Activated CD8-positive, alpha-beta T cell treated with anti-CD3 and anti-CD28 coated beads for 36 hours (primary cell): ENCODE results near the gene PPT2. TPM values are rescaled to one million over a fixed set of nuclear protein-coding genes. Genes with fewer than 3 reads are reported as not detected.

Source experiments
- ATAC-seq: fragments of 200-7000 bp; cut with Tn5 transposase; one replicate; pipeline ENCODE4 v1.10.0; 2021; ENCODE audit warnings: mild to moderate bottlenecking, moderate library complexity
- CTCF ChIA-PET: fragments of 350-600 bp; sonication (Branson Sonifier 250); formaldehyde crosslinking; loops from one replicate; lab custom pipeline; 2021; ENCODE audit warnings: antibody characterized with exemption; lab: Charles Lee
- POLR2A ChIA-PET: fragments of 350-600 bp; sonication (Branson Sonifier 250); formaldehyde crosslinking; loops from one replicate; lab custom pipeline; 2021; ENCODE audit warnings: antibody characterized with exemption; lab: Charles Lee
- DNase-seq: peaks from one replicate; pipeline ENCODE4 v3.0.0-alpha.2; 2020
- H3K27ac Mint-ChIP-seq: one replicate; pipeline ENCODE4 v1.8.0; 2021; ENCODE audit warnings: mild to moderate bottlenecking, mixed read lengths
- H3K27me3 Mint-ChIP-seq: one replicate; pipeline ENCODE4 v1.8.0; 2021; ENCODE audit warnings: mixed read lengths
- H3K36me3 Mint-ChIP-seq: one replicate; pipeline ENCODE4 v1.8.0; 2021; ENCODE audit warnings: low read depth, mixed read lengths
- H3K4me1 Mint-ChIP-seq: one replicate; pipeline ENCODE4 v1.8.0; 2021; ENCODE audit warnings: low read depth, mixed read lengths
- H3K4me3 Mint-ChIP-seq: one replicate; pipeline ENCODE4 v1.8.0; 2021; ENCODE audit warnings: mild to moderate bottlenecking, moderate library complexity, mixed read lengths
- H3K9me3 Mint-ChIP-seq: one replicate; pipeline ENCODE4 v1.8.0; 2021; ENCODE audit warnings: mixed read lengths
- CTCF ChIP-seq: fragments of 200-600 bp; IDR thresholded peaks from one replicate; pipeline ENCODE4 v1.8.0; 2022; ENCODE audit warnings: antibody characterized with exemption, mild to moderate bottlenecking
- intact Hi-C: fragments of 100-400 bp; cut with micrococcal nuclease; formaldehyde crosslinking; loops from one replicate; pipeline ENCODE4 v1.10.0; 2022
- total RNA-seq, 2 experiments: library from RNA; stranded (reverse); gene quantifications; one replicate each; pipeline ENCODE4 v1.2.3, GENCODE V29; 2021

PPT2 gene
- total RNA-seq, 2 experiments from 2014 or later = 14.4 to 21.7 TPM

GRCh38 chr6:32111424-32112066, 42.4 kb upstream of the PPT2 start:
- intact Hi-C loops = no loop called here
- DNase-seq = no peak
- CTCF ChIA-PET = interaction anchor here (5.0 kb wide), 1 partner anchor 7 kb away, joined by 25 read pairs; no protein-coding TSS in a partner anchor
- peaks cover 4% of the 10 kb centered on the region for H3K36me3 Mint-ChIP-seq
- H3K27ac Mint-ChIP-seq = no peak overlapping the region
- H3K4me1 Mint-ChIP-seq = peaks cover 17% of the 10 kb centered on the region
- H3K4me3 Mint-ChIP-seq = no peak overlapping the region
- peaks cover 4% of the 10 kb centered on the region for H3K27me3 Mint-ChIP-seq
- no peaks in the 10 kb centered on the region for H3K9me3 Mint-ChIP-seq
- no peak for ATAC-seq
- POLR2A ChIA-PET = interaction anchor here (1.6 kb wide), 1 partner anchor 17 kb away, joined by 7 read pairs; no protein-coding TSS in a partner anchor
- no peak for TF ChIP-seq CTCF

- peaks cover 4% of the 10 kb centered on the region for H3K27me3 Mint-ChIP-seq
- no peaks in the 10 kb centered on the region for H3K9me3 Mint-ChIP-seq
- no peak for DNase-seq
- peaks cover 4% of the 10 kb centered on the region for H3K36me3 Mint-ChIP-seq
- no peak for TF ChIP-seq CTCF
- ChIA-PET CTCF (no interaction called here), POLR2A (no interaction called here)
- H3K4me1 Mint-ChIP-seq = peaks cover 17% of the 10 kb centered on the region
- intact Hi-C loops = no loop called here
- ATAC-seq = no peak
- H3K4me3 Mint-ChIP-seq = no peak overlapping the region
- no peak overlapping the region for H3K27ac Mint-ChIP-seq
These were observed 41.4 kb upstream of the PPT2 start for GRCh38 chr6:32112431-32112980.

- Mint-ChIP-seq H3K4me1 (peaks cover 9% of the 10 kb centered on the region), H3K36me3 (peaks cover 10% of the 10 kb centered on the region), H3K9me3 (no peaks in the 10 kb centered on the region), H3K4me3 (no peak overlapping the region), H3K27me3 (no peaks in the 10 kb centered on the region), H3K27ac (peak overlapping the region; percentile 12)
- no peak for TF ChIP-seq CTCF
- intact Hi-C loops = no loop called here
- POLR2A ChIA-PET = interaction anchor here (0.6 to 1.4 kb wide), 2 partner anchors 15 to 236 kb away, joined by 3 to 4 read pairs; partner anchors contain the start of gene ATF6B
- DNase-seq (no peak), ATAC-seq (no peak)
- CTCF ChIA-PET = interaction anchor here (1.8 kb wide), 1 partner anchor 13 kb away, joined by 5 read pairs; no protein-coding TSS in a partner anchor
These were observed 40.3 kb upstream of the PPT2 start for GRCh38 chr6:32113386-32114352.

GRCh38 chr6:32114796-32115195, 39.1 kb upstream of the PPT2 start:
- ChIA-PET CTCF (interaction anchor here (1.8 kb wide), 1 partner anchor 12 kb away, joined by 5 read pairs; no protein-coding TSS in a partner anchor), POLR2A (interaction anchor here (1.4 kb wide), 1 partner anchor 14 kb away, joined by 4 read pairs; the partner anchor contains the start of gene ATF6B)
- H3K36me3 Mint-ChIP-seq = peaks cover 12% of the 10 kb centered on the region
- H3K27ac Mint-ChIP-seq = peak overlapping the region; percentile 31
- H3K27me3 Mint-ChIP-seq = no peaks in the 10 kb centered on the region
- no peak overlapping the region for H3K4me3 Mint-ChIP-seq
- no peak for DNase-seq
- peaks cover 6% of the 10 kb centered on the region for H3K4me1 Mint-ChIP-seq
- no peak for ATAC-seq
- TF ChIP-seq CTCF = no peak
- intact Hi-C loops = loop anchor here (5.0 kb wide), 1 partner anchor 43 kb away; no protein-coding TSS in a partner anchor
- H3K9me3 Mint-ChIP-seq = no peaks in the 10 kb centered on the region
